HG03097 (cell line): ENCODE results near the gene RBBP4.
"Not testable (repeated sequence)": the region's sequence is repeated elsewhere in the genome, so short reads cannot be mapped to it uniquely, and the experiment has no call there.

Source experiments
- ATAC-seq: cut with Tn5 transposase; IDR thresholded peaks from one replicate; pipeline ENCODE4 v1.9.1; 2021; ENCODE audit not compliant: unreplicated experiment, low FRiP score

RBBP4 gene

DNA sequence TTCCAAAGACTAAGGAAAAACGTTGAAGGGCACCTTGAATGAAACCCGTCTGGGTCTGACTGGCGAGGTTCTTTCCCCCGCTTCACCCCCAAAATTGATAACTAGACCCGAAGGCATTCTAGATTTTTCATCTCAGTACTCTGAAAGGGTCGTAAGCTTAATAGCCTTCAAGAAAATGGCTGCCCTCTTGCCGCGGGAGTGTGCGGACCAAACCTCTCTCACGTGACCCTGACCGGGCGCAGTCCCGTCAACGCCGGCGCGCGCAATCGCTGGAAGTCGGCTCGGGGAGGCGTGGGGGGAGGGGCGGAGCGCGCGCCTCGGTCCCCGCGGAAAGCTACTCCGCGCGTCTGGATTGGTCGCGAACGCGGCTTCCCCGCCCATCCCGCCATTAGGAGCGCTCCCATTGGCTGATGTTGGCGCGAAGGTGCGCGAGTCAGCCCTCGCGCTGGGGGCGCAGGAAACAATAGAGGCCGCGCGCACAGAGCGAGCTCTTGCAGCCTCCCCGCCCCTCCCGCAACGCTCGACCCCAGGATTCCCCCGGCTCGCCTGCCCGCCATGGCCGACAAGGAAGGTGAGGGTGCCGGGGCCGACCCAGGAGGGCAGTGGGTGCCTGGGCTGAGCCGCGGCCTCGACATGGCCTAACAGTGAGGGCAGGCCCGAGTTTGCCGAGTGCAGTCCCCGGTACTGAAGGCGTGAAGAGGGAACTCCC lies at the start of gene RBBP4:
Gene RBBP4 (plus strand): TSS at position 457 of the 709 bp plus-strand sequence. CDS start 99 bp downstream, at position 556.
- peak; percentile 86 for ATAC-seq

DNA sequence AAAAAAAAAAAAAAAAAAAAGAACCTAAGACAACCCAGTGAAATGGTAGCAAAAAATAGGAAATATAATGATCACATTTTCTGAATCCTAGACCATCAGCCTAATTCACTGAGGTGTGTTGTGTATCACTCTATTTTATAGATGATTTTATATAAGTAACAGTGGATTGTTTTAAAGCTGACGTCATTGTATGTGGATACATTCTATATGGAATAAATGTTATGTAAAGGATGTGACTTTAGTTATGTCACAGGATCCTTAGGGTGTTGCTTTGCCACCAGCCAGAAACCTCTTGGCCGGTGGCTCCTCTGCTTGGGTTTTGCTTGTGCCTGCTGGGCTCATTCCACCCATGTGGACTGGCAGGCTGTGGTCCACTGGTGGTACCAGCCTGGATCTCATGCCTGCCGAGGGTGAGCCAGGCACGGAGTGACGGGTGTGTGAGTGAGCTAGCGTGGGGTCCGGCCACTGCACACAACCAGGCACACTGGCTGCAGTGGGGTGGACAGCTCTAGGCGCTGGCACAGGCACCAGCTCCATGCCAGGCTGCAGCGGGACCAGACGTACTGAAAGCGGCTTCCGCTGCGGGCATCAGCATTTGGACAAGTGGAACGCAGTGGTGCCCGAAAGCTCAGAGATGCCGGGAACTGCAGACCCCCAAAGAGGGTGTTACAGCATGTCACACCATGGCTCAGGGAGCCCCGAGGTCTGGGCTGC lies 45.1 kb upstream of the RBBP4 start:
- ATAC-seq: no peak

DNA sequence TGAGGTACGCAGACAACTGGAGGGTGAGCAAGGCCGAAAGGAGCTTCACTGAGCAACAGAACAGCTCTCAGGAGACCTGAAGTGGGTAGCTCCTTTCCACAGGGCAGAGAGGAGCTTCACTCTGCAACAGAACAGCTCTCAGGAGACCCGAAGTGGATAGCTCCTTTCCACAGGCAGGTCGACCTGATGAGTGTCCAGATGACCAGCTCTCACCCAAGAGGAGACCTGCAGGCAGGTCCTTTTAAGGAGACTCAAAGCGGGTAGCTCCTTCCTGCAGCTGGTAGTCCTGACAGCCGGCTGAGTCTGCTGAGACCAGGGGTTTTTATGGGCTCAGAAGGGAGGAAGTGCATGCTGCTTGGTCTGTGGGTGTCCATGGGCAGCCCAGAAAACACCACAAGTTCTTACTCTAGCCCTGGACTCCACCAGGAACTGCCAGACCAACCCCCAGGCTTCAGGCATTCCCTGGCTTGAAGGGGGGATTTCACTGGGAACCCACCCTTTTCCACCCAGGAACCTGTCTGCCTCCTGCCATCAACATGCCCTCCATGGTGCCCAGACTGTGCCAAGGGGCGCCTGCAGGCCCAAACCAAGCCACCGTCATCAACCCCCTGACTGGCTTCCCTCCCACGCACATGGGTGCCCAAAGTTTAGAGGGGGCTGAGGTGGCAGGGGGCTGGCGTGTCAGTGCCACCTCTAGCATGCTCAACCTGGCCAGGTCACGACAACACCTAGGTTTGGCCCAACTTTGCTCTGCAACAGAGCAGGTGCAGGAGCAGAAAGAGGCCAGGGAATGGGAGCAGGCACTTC lies 44.2 kb upstream of the RBBP4 start:
- no peak for ATAC-seq

DNA sequence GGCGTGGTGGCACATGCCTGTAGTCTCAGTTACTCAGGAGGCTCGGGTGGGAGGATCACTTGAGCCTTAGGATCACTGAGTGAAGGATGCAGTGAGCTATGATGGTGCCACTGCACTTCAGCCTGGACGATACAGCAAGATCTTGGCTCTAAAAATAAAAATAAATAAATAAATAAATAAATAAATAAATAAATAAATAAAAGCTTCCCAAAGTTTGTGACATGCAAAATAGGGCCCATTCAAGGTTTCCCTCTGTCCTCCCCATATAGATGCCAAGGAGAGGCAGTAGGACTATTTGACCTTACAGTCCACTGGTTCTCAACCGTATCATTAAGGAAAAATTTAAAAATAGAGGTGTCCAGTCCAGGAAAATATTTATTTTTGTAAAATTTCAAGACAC lies 41.8 kb upstream of the RBBP4 start:
- no peak for ATAC-seq

DNA sequence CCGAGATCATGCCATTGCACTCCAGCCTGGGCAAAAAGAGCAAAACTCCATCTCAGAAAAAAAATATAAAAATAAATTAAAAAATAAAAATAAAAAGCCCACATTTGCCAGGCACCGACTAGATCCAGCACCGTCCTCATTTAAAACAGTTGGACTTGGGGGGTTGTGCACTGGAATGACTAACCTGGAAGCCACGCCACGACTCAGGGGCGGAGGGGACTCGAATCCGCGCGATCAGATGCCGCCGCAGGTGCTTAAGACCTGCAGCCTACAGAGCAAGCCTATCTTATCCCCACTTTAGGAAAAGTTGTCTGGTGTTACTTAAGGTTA lies 39.2 kb upstream of the RBBP4 start:
- no peak for ATAC-seq

DNA sequence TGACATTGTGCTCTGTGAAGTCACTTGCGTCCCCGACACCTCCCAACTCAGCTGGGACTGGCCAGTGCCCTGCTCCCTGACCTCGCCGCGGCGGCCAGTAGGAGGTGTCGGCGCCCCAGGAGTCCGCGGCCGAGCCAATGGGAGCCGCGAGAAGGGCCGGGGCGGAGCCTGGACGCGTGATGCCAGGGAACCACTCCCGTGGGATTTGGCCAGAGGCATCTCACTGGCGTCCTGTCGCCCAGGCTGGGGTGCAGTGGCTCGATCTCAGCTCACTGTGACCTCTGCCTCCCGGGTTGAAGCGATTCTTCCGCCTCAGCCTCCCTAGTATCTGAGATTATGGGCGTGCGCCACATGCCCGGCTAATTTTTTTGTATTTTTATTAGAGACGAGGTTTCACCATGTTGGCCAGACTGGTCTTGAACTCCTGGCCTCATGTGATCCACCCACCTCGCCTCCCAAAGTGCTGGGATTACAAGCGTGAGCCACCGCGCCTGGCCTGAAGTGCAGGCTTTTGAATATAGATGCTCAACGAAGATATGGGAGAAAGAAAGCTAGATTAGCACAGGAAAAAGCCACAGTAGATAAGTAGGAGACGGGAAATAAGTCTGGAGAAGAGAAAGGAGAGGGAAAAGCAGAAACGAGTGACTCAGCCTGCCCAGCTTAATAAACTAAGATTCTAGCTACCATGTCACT lies 38.7 kb upstream of the RBBP4 start:
- peak; percentile 77 for ATAC-seq

DNA sequence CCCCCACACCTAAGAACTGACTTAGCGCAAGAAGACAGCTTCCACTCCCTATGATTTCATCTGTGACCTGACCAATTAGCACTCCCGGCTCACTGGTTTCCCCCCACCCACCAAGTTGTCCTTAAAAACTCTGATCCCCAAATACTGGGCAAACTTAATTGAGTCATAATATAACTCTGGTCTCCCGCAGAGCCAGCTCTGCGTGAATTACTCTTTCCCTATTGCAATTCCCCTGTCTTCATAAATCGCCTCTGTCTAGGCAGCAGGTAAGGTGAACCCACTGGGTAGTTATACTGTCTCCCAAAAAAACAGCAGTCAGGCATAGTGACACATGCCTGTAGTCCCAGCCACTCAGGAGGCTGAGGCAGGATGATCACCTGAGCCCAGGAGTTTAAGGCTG lies 37.5 kb upstream of the RBBP4 start:
- ATAC-seq: no peak

DNA sequence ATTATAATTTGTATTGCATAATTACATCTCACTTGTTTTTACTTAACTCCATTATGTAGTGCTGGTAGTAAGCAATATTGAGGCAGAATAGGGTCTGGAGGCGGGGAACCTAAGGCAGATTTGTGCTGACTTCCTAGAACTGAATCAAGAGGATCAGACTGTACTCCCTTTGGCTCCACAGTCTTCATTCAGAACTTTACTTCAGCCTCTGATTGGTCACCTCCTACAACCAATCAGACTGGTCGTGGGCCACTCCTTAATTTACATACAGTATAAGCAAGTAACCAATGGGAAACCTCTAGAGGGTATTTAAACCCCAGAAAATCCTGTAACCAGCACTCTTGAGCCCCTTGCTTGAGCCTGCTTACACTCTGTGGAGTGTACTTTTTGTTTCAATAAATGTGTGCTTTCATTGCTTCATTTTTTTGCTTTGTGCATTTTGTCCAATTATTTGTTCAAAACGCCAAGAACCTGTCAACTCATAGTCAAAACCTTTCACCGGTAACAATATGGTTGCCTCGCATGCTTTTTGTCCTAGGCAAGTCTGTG lies 32.3 kb upstream of the RBBP4 start:
- ATAC-seq: no peak

DNA sequence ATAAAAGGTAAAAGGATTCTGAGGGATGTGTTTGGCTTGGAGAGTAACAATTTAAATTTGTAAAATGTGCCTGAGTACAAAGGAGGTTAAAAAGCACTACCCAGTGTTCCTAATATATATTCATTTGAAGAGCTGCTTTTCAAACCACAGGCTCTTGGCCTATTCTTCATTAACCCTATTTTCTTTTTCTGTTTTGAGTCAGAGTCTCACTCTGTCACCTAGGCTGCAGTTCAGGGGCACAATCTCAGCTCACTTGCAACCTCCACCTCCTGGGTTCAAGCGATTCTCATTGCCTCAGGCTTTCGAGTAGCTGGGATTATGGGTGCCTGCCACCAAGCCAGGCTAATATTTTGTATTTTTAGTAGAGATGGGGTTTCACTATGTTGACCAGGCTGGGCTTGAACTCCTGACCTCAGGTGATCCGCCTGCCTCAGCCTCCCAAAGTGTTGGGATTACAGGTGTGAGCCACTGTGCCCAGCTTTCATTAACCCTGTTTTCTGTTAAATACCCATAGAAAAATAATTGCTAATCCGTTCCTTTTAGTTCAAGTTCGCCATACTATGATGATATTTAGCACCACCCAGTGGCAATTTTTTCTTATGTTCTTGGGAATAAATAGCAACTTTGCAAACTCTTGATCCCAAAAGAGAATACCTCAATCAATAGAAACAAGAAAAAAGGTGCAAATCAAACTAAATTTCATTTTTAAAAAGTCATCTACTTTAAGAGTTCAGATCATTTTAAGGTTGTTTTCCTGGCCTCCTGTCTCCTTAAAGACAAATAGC lies 31.1 kb upstream of the RBBP4 start:
- peak; percentile 77 for ATAC-seq

DNA sequence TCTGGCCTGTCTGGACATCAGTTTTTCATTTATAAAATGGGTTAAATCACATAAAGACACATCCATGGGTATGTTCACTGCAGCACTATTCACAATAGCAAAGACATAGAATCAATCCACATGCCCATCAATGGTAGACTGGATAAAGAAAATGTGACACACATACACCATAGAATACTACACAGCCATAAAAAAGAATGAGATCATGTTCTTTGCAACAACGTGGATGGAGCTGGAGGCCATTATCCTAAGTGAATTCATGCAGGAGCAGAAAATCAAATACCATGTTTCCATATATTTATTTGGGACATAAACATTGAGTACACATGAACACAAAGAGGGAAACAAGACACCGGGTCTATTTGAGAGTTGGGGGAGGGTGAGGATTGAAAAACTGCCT lies 28.8 kb upstream of the RBBP4 start:
- no peak for ATAC-seq

DNA sequence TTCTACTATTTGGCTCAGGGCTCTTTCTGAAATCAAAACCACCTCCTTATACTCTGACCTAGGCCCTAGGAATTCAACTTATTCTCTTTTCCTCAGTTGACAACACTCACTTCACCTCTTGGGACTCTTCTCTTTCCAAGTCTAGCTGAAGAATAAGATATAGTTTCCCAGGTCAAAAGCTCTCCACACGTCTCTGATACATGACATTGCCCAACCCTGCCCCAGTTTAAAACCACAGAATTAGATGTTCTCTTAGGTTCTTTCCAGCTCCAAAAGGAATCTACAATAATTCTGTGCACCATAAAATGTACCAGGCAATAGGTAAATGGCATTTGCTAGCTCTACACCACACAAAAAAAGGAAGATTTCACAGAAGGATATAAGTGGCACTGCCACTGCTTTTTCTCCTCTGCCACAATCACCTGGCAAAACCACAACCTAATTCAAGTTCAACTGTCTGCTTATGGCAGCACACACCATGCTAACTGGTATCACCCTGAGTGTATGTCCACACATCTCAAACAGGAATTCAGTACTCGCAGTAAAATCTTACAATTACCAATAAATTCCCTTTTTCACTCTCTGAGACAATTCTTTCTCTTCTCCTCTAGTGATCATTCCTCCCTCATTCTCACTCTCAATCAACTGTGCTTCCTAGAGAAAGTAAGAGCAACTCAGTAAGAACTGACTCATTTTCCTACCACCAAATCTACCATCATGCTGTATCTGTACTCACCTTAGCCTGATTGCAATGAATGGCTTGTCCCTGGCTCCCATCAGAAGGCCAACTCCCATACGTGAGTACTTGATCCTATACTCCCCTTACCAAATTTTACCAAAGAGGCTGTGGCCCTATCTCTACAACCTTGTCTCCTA lies 28.0 kb upstream of the RBBP4 start:
- no peak for ATAC-seq

DNA sequence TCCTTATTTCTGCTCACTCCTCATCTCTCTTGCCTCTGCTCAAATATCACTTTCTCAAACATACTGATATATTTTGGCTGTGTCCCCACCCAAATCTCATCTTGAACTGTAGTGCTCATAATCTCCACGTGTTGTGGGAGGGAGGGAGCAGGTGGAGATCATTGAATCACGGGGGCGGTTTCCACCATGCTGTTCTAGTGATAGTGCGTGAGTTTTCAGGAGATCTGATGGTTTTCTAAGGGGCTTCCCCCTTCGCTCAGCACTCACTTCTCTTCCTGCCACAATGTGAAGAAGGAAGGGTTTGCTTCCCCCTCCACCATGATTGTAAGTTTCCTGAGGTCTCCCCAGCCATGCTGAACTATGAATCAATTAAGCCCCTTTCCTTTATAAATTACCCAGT lies 27.2 kb upstream of the RBBP4 start:
- ATAC-seq: no peak

DNA sequence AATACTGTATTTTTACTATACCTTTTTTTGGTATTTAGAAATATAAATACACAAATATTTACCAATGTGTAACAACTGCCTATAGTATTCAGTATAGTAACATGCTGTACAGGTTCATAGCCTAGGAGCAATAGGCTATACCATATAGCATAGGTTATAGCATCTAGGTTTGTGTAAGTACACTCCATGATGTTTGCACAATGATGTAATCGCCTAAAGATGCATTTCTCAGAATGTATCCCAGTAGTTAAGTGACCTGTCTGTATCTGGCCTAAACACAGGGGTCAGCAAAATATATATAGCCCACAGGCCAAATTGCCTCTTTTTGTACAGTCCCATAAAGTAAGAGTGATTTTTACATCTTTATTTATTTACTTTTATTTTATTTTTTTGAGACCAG lies 24.8 kb upstream of the RBBP4 start:
- no peak for ATAC-seq

DNA sequence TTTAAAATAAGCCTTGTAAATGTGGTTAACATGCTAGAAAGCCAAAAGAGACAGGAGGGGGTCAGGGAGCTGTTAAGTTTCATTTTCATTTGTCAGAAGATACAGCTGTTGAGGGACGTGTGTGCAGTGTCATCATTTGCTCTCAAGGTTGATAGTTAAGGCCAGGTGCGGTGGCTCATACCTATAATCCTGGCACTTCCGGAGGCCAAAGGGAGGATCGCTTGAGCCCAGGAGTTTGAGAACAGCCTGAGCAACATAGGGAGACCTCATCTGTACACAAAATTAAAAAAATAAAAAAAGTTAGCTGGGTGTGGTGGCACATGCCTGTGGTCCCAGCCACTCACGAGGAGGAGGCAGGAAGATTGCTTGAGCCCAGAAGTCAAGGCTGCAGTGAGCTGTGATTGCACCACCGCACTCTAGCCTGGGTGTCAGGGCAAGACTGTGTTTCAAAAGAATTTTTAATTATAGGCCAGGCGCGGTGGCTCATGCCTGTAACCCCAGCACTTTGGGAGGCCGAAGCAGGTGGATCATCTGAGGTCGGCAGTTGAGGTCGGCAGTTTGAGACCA lies 23.3 kb upstream of the RBBP4 start:
- ATAC-seq: no peak

DNA sequence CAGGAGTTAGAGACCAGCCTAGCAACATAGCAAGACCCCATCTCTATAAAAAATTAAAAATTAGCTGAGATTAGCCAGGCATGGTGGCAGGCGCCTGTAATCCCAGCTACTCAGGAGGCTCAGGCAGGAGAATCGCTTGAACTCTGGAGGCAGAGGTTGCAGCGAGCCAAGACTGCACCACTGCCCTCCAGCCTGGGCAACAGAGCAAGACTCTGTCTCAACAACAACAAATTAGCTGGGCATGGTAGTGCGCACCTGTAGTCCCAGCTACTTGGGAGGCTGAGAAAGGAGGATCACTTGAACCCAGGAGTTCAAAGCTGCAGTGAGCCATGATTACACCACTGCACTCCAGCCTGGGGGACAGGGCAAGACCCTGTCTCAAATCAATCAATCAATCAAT lies 20.8 kb upstream of the RBBP4 start:
- not testable (repeated sequence) for ATAC-seq

DNA sequence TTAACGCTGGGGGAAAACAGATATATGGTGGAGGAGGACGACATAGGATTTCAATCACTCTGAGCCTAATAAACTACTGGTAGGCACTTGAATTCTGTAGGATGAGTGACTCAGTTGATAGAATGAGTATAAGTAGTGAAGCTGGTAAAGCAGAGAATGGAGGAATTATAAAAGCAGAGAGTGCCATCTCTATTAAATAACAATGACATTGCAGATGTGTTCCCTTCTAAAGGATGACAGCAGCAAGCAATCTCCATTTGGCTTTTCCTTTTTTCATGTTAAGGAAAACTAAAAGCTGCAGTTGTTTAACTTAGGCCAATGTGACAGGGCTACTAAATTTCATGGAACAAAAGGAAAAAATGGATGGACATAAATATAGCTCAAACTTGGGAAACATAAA lies 18.2 kb upstream of the RBBP4 start:
- ATAC-seq: no peak

DNA sequence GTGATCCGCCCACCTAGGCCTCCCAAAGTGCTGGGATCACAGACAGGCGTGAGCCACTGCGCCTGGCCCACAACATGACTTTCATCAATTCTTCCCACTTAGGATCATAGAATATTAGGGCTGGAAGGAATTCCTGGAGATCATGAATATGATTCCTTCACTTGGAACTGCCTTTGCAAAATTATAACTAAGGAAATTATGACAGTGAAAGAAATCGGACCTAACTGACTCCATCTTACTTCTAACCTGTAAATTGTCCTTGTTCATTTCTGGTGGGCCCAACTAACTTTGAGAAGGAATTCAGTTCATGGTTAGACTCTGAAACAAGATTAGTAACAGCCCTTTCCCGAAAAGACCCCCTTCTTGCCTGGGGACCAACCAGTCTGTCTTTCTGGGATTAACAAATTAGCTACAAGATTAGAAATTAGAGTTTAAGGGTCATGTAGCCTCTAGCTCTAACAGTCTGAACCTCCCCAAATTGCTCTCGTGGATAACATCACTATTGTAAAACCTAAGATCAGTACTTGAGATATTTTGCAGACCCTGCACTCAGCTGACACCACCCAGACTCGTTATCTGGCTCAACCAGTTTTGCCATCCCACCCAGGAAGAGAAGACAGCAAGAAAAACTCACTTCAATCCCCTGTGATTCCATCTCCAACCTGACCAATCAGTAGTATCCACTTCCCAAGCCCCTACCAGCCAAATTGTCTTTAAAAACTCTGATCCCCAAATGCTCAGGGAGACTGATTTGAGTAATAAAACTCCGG lies 15.3 kb upstream of the RBBP4 start:
- no peak for ATAC-seq
